Osteoblast (primary cell): ENCODE results near the gene UBE2U. TPM values are rescaled to one million over a fixed set of nuclear protein-coding genes. Genes with fewer than 3 reads are reported as not detected.
A peak's percentile ranks its signal among the peaks of the same experiment; 100 is the strongest.

Experiments used
- DNase-seq: peaks from one replicate; pipeline ENCODE4 v3.0.0; 2011; ENCODE audit warnings: low spot score, mixed read lengths; ENCODE audit not compliant: insufficient read length; ENCODE audit errors: missing footprints
- H2AFZ ChIP-seq: 2 replicates; pipeline ENCODE4 v1.6.0; 2011; ENCODE audit warnings: mild to moderate bottlenecking, low read length
- H3K27ac ChIP-seq: 2 replicates; pipeline ENCODE4 v1.5.1; 2011; ENCODE audit warnings: mild to moderate bottlenecking, low read depth, low read length, moderate library complexity
- H3K27me3 ChIP-seq: 2 replicates; pipeline ENCODE4 v1.6.0; 2012; ENCODE audit warnings: mild to moderate bottlenecking, control low read depth, inconsistent platforms, low read length, moderate library complexity; ENCODE audit not compliant: insufficient read depth
- H3K36me3 ChIP-seq: 2 replicates; pipeline ENCODE4 v1.5.1; 2011; ENCODE audit warnings: mild to moderate bottlenecking, low read length, control low read depth, moderate library complexity; ENCODE audit not compliant: insufficient read depth
- H3K4me1 ChIP-seq: 2 replicates; pipeline ENCODE4 v1.5.1; 2011; ENCODE audit warnings: mild to moderate bottlenecking, low read length, control low read depth, moderate library complexity; ENCODE audit not compliant: insufficient read depth
- H3K4me2 ChIP-seq: 2 replicates; pipeline ENCODE4 v1.6.0; 2011; ENCODE audit warnings: mild to moderate bottlenecking, low read length; ENCODE audit not compliant: insufficient read depth
- H3K4me3 ChIP-seq: fragments of 200-600 bp; sonication (generic); 3 replicates; pipeline ENCODE4 v1.5.1; 2012; ENCODE audit warnings: mild to moderate bottlenecking, low read length, inconsistent platforms; ENCODE audit not compliant: insufficient read depth
- H3K79me2 ChIP-seq: 2 replicates; pipeline ENCODE4 v1.6.0; 2012; ENCODE audit warnings: mild to moderate bottlenecking, low read length, control low read depth, inconsistent platforms; ENCODE audit not compliant: insufficient read depth
- H3K9me3 ChIP-seq: 2 replicates; pipeline ENCODE4 v1.5.1; 2011; ENCODE audit warnings: low read depth, low read length, control low read depth
- H4K20me1 ChIP-seq: 2 replicates; pipeline ENCODE4 v1.6.0; 2012; ENCODE audit warnings: mild to moderate bottlenecking, low read length, control low read depth; ENCODE audit not compliant: insufficient read depth
- CTCF ChIP-seq: IDR thresholded peaks from 2 replicates; pipeline ENCODE4 v1.5.1; 2011; ENCODE audit warnings: mild to moderate bottlenecking, low read depth, low read length, moderate library complexity; ENCODE audit errors: extremely low read depth
- total RNA-seq: library from RNA; depleted of rRNA; stranded (reverse); fragments of >200 nt; gene quantifications from 2 replicates; pipeline ENCODE4 v1.2.3, GENCODE V29; 2012

The UBE2U gene
- total RNA-seq, 1 donor = not detected

- no peaks in the 10 kb centered on the region for H3K36me3 ChIP-seq
- no peak overlapping the region for H3K27ac ChIP-seq
- H4K20me1 ChIP-seq = no peaks in the 10 kb centered on the region
- H3K9me3 ChIP-seq = no peaks in the 10 kb centered on the region
- peaks cover 14% of the 10 kb centered on the region for H3K4me1 ChIP-seq
- H3K79me2 ChIP-seq = no peaks in the 10 kb centered on the region
- H2AFZ ChIP-seq = no peak overlapping the region
- H3K4me3 ChIP-seq = no peak overlapping the region
- no peak for DNase-seq
- H3K4me2 ChIP-seq = no peak overlapping the region
- no peaks in the 10 kb centered on the region for H3K27me3 ChIP-seq
- peak; percentile 58 for TF ChIP-seq CTCF
Observed at GRCh38 chr1:64240206-64240605, 36.8 kb downstream of the UBE2U start.

- Histone ChIP-seq H2AFZ (no peak overlapping the region), H3K36me3 (no peaks in the 10 kb centered on the region), H3K4me3 (no peak overlapping the region), H3K9me3 (no peaks in the 10 kb centered on the region), H3K79me2 (no peaks in the 10 kb centered on the region), H4K20me1 (no peaks in the 10 kb centered on the region), H3K27me3 (no peaks in the 10 kb centered on the region), H3K4me2 (no peak overlapping the region), H3K4me1 (peaks cover 18% of the 10 kb centered on the region), H3K27ac (no peak overlapping the region)
- no peak for TF ChIP-seq CTCF
- no peak for DNase-seq
Observed at GRCh38 chr1:64241069-64241468, 37.6 kb downstream of the UBE2U start.

- Histone ChIP-seq H3K36me3 (no peaks in the 10 kb centered on the region), H3K9me3 (no peaks in the 10 kb centered on the region), H3K27ac (no peak overlapping the region), H3K79me2 (no peaks in the 10 kb centered on the region), H2AFZ (no peak overlapping the region), H3K27me3 (peaks cover 3% of the 10 kb centered on the region), H3K4me2 (no peak overlapping the region), H3K4me3 (no peak overlapping the region), H4K20me1 (no peaks in the 10 kb centered on the region), H3K4me1 (peaks cover 18% of the 10 kb centered on the region)
- TF ChIP-seq CTCF = peak; percentile 54
- DNase-seq = no peak
Observed at GRCh38 chr1:64242895-64243756, 39.7 kb downstream of the UBE2U start.

GRCh38 chr1:64243757-64244080 lies 40.3 kb downstream of the UBE2U start:
- Histone ChIP-seq H3K27me3 (peaks cover 3% of the 10 kb centered on the region), H3K4me3 (no peak overlapping the region), H3K36me3 (no peaks in the 10 kb centered on the region), H3K9me3 (no peaks in the 10 kb centered on the region), H3K27ac (no peak overlapping the region), H4K20me1 (no peaks in the 10 kb centered on the region), H3K79me2 (no peaks in the 10 kb centered on the region), H2AFZ (no peak overlapping the region), H3K4me1 (peaks cover 18% of the 10 kb centered on the region), H3K4me2 (no peak overlapping the region)
- no peak for DNase-seq
- TF ChIP-seq CTCF = no peak
